ENCODE data around the gene IGHMBP2.

DNA sequence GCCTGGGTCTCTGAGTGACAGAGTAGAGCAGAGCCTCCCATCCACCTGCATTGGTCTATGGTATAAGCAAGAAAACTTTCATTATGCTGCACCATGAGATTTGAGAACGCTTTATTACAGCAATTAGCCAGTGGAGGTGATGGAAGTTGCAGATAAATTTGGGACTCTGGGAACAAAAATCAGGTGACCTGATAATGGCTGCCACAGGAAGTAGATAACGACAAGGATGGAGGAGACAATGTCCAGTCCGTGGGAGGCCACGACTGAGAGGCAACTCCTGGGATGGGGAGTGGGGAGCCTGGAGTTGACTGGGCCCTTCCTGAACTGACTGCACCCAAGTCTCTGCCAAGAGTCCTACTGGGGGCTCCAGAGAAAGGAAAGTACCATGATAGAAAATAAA lies 72.4 kb downstream of the IGHMBP2 start:
- no peak for TF ChIP-seq ZNF146 (CRISPR knock-in tag; IDR thresholded peaks at IDR 0.05; ENCODE audit: unreplicated experiment)
- no peak for TF ChIP-seq CHD2 (IDR thresholded peaks at IDR 0.05; ENCODE audit: low read depth, low read length)
- TF ChIP-seq MYNN (IDR thresholded peaks at IDR 0.05): no peak
- TF ChIP-seq MYNN (CRISPR knock-in tag; IDR thresholded peaks at IDR 0.05): no peak
- TF ChIP-seq RHOXF2B (CRISPR knock-in tag; conservative IDR thresholded peaks at IDR 0.05): no peak
- TF ChIP-seq, protein P1, sequence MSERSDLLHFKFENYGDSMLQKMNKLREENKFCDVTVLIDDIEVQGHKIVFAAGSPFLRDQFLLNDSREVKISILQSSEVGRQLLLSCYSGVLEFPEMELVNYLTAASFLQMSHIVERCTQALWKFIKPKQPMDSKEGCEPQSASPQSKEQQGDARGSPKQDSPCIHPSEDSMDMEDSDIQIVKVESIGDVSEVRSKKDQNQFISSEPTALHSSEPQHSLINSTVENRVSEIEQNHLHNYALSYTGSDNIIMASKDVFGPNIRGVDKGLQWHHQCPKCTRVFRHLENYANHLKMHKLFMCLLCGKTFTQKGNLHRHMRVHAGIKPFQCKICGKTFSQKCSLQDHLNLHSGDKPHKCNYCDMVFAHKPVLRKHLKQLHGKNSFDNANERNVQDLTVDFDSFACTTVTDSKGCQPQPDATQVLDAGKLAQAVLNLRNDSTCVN (CRISPR knock-in tag; IDR thresholded peaks at IDR 0.05): no peak
